GM12865 (cell line): ENCODE results near the gene HES4.
"Not testable (repeated sequence)": the region's sequence is repeated elsewhere in the genome, so short reads cannot be mapped to it uniquely, and the experiment has no call there.

ENCODE experiments used
- DNase-seq: peaks from one replicate; pipeline ENCODE4 v3.0.0; 2010; ENCODE audit warnings: low read depth
- H3K4me3 ChIP-seq: 2 replicates; pipeline ENCODE4 v1.5.1; 2011; ENCODE audit warnings: mild to moderate bottlenecking, low read depth, low read length, control low read depth
- CTCF ChIP-seq: IDR thresholded peaks from 2 replicates; pipeline ENCODE4 v1.5.1; 2011; ENCODE audit warnings: low read length, control low read depth, low read depth, inconsistent platforms; ENCODE audit not compliant: insufficient read depth; ENCODE audit errors: missing control alignments

HES4 gene

DNA sequence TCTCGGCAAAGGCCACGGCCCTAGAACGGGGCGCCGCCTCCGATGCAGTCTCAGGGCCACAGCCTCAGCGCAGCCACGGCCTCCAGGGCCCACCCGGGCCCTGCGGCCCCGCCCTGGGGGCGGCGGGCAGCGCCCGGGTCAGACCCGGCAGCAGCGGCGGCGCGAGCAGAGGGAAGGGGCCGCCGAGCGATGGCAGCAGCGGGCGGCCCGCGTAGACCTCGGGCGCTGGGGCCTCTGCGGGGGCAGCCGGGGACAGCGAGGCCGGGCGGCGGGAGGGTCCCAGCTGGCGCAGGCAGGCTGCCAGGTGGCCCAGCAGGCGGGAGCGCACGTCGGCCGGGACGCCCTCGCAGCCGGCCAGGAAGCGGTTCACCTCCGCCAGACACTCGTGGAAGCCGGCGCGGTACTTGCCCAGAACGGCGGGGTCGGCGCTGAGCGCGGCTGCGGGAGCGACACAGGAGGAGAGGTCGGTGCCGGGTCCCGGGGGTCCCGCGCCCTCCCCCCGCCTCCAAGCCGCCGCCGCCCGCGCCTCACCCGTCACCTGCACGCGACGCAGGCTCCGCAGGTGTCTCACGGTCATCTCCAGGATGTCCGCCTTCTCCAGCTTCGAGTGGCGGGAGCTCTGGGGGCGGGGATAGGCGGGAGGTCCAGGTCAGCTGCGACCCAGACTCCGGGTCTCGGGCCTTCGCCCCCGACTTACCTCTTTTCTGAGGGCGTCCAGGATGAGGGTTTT, 737 bp downstream of the HES4 start:
- no peak for DNase-seq
- TF ChIP-seq CTCF = no peak
- no peak overlapping the region for H3K4me3 ChIP-seq

- DNase-seq = no peak
- H3K4me3 ChIP-seq = no peak overlapping the region
- no peak for TF ChIP-seq CTCF
Observed at GRCh38 chr1:998745-998994, 1.2 kb downstream of the HES4 start.

- no peak for DNase-seq
- H3K4me3 ChIP-seq = no peak overlapping the region
Observed at GRCh38 chr1:997993-998744, 1.7 kb downstream of the HES4 start.

GRCh38 chr1:997713-997992, 2.2 kb downstream of the HES4 start:
- no peak for DNase-seq
- no peak overlapping the region for H3K4me3 ChIP-seq
- TF ChIP-seq CTCF = no peak

More at GRCh38 chr1:997993-998744, 1.7 kb downstream of the HES4 start:
- TF ChIP-seq CTCF = no peak

- no peak for TF ChIP-seq CTCF
- H3K4me3 ChIP-seq = no peak overlapping the region
- no peak for DNase-seq
Observed at GRCh38 chr1:996851-997712, 2.8 kb downstream of the HES4 start.

- no peak overlapping the region for H3K4me3 ChIP-seq
- no peak for TF ChIP-seq CTCF
- DNase-seq = no peak
Observed at GRCh38 chr1:995665-996633, 3.9 kb downstream of the HES4 start.

DNA sequence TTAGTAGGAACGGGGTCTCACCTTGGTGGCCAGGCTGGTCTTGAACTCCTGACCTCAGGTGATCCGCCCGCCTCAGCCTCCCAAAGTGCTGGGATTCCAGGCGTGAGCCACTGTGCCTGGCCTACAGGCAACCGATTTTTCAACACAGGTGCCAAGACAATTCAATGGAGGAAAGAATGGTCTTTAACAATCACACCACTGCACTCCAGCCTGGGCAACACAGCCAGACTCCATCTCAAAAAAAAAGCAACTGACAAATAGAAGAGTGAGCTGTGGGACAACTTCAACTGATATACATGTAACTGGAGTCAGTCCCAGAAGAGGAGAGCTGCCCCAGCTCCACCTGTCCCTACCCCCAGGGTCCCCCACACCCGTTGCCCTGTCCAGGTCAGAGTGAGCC, 5.4 kb downstream of the HES4 start:
- DNase-seq, H3K4me3 ChIP-seq: not testable (repeated sequence)
